SH-SY5Y (cell line): Measurements from ENCODE around the gene PDPR.

Experiments
- GATA2 ChIP-seq: IDR thresholded peaks from 2 replicates; pipeline ENCODE4 v1.6.1; 2011; ENCODE audit warnings: mild to moderate bottlenecking, low read depth, low read length
- GATA3 ChIP-seq: IDR thresholded peaks from 2 replicates; pipeline ENCODE4 v1.6.1; 2011; ENCODE audit warnings: low read depth, mild to moderate bottlenecking, low read length, moderate library complexity

- TF ChIP-seq GATA3: no peak
- TF ChIP-seq GATA2: no peak
Measured at GRCh38 chr16:70158261-70158939, 44.3 kb downstream of the PDPR start.
